ENCODE results near the gene ECHDC3. TPM values are rescaled to one million over a fixed set of nuclear protein-coding genes. Genes with fewer than 3 reads are reported as not detected.
"Not testable (repeated sequence)": the region's sequence is repeated elsewhere in the genome, so short reads cannot be mapped to it uniquely, and the experiment has no call there.

ECHDC3 gene
- total RNA-seq, 1 donor from 2014 or later, result 4.0 TPM

- Mint-ChIP-seq H3K4me1 (ENCODE audit: unreplicated experiment) (peaks cover 37% of the 10 kb centered on the region), H3K27me3 (no peaks in the 10 kb centered on the region), H3K36me3 (peaks cover 3% of the 10 kb centered on the region), H3K4me3 (no peak overlapping the region), H3K9me3 (peaks cover 4% of the 10 kb centered on the region), H3K27ac (peak overlapping the region; percentile 57)
- no peak for TF ChIP-seq CTCF (conservative IDR thresholded peaks at IDR 0.05)
- no peak for DNase-seq (ENCODE audit: extremely low spot score, unreplicated experiment)
Measured at GRCh38 chr10:11704092-11704491, 38.1 kb upstream of the ECHDC3 start.

DNA sequence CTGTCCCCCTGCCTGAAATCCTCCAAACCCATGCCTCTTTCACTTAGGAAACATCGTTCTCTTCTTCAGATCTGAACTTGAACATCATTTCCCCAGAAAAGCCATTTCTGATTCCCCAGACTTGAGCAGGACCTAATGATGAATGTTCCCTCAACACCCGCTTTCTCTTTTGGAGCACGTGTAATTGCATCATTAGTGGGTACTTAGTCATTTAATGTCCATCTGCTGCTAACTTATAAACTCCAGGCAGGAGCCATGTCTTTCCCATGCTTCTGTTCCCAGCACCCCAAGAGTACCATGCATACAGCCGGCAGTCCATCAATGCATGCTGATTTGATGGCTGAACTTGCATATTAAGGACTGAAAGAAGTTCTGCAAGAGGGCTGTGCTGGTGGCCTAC is 36.5 kb upstream of the ECHDC3 start:
- peaks cover 4% of the 10 kb centered on the region for H3K9me3 Mint-ChIP-seq
- no peak for TF ChIP-seq CTCF (conservative IDR thresholded peaks at IDR 0.05)
- H3K4me3 Mint-ChIP-seq, result no peak overlapping the region
- H3K36me3 Mint-ChIP-seq, result peaks cover 3% of the 10 kb centered on the region
- H3K27ac Mint-ChIP-seq, result no peak overlapping the region
- no peak for DNase-seq (ENCODE audit: extremely low spot score, unreplicated experiment)
- H3K4me1 Mint-ChIP-seq (ENCODE audit: unreplicated experiment), result peaks cover 30% of the 10 kb centered on the region
- H3K27me3 Mint-ChIP-seq, result no peaks in the 10 kb centered on the region

GRCh38 chr10:11706895-11707567 is 35.2 kb upstream of the ECHDC3 start:
- no peaks in the 10 kb centered on the region for H3K27me3 Mint-ChIP-seq
- peaks cover 30% of the 10 kb centered on the region for H3K4me1 Mint-ChIP-seq (ENCODE audit: unreplicated experiment)
- H3K4me3 Mint-ChIP-seq, result no peak overlapping the region
- H3K36me3 Mint-ChIP-seq, result peaks cover 3% of the 10 kb centered on the region
- no peak for DNase-seq (ENCODE audit: extremely low spot score, unreplicated experiment)
- peaks cover 4% of the 10 kb centered on the region for H3K9me3 Mint-ChIP-seq
- peak; percentile 38 for TF ChIP-seq CTCF (conservative IDR thresholded peaks at IDR 0.05)
- no peak overlapping the region for H3K27ac Mint-ChIP-seq

DNA sequence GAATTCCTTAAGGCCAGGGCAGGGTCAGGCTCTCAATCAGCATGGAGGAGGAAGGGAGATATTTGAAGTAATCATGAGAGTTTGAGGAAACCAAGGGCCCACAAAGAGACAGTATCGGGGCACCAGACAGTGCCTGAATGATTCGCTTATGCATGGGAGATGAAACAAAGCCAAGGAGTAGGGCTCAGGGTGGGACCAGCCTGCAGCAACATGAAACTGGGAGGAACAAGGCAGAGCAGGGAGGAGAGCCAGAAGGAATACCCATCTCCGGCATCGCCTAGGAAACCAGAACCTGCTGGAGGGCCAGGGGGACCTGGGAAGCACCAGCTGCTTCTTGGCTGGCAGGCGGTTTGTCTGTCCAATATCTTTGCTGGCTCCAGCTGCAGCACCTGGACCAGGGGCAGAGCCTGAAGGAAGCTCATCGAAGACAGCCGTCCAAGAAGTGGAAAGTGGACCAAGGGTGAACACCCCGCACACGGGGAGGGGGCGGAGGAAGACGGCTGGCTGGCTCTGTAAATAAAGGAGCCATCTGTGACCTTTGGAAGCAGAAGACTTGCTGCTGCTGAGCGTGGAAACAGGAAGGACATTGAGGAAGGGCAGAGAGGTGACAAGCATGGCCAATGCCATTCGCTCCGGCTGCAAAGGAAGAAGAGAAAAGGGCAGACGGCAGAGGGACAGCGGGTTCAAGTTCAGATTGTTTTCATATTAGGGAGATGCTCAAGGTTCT is 34.4 kb upstream of the ECHDC3 start:
- DNase-seq (ENCODE audit: extremely low spot score, unreplicated experiment), result no peak
- no peaks in the 10 kb centered on the region for H3K27me3 Mint-ChIP-seq
- peaks cover 3% of the 10 kb centered on the region for H3K36me3 Mint-ChIP-seq
- no peak overlapping the region for H3K27ac Mint-ChIP-seq
- peaks cover 26% of the 10 kb centered on the region for H3K4me1 Mint-ChIP-seq (ENCODE audit: unreplicated experiment)
- peaks cover 4% of the 10 kb centered on the region for H3K9me3 Mint-ChIP-seq
- H3K4me3 Mint-ChIP-seq, result no peak overlapping the region
- TF ChIP-seq CTCF (conservative IDR thresholded peaks at IDR 0.05), result no peak

DNA sequence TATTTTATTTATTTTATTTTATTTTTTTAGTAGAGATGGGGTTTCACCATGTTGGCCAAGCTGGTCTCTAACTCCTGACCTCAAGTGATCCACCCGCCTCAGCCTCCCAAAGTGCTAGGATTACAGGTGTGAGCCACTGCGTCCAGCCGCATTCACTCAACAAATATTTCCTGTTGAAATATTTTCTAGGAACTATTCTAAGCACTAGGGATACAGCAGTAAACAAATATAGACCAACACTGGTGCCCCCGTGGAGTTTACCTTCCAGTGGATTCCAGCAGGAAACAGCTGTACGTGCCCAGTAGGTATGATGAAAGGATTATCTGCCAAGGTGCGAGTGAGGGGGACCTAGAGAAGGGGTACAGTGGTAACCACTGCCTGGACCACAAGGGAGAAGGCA is 33.4 kb upstream of the ECHDC3 start:
- not testable (repeated sequence) for H3K36me3 Mint-ChIP-seq; H3K4me3 Mint-ChIP-seq; DNase-seq (ENCODE audit: extremely low spot score, unreplicated experiment); H3K27me3 Mint-ChIP-seq; H3K27ac Mint-ChIP-seq; H3K9me3 Mint-ChIP-seq
- H3K4me1 Mint-ChIP-seq (ENCODE audit: unreplicated experiment), result peaks cover 29% of the 10 kb centered on the region

DNA sequence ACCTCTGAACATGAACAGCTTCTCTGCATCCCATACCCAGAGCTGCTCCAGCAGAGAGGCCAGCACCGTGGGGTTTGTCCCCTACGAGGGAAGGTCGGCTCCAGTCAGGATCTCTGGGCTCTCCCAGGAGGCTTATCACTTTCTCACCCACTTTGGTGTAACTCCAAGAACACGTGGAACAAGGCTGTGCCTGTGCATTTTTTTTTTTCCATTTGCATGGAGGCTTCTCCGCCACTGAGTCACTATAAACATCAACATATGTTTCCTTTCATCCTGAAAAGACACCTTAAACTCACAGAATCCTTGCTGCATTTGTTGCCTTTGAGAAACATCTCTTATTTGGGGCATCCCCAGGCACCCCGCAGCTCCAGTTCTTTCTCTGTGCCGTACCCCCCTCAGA is 29.4 kb upstream of the ECHDC3 start:
- H3K4me3 Mint-ChIP-seq, result no peak overlapping the region
- no peak for DNase-seq (ENCODE audit: extremely low spot score, unreplicated experiment)
- no peak for TF ChIP-seq CTCF (conservative IDR thresholded peaks at IDR 0.05)
- peaks cover 11% of the 10 kb centered on the region for H3K4me1 Mint-ChIP-seq (ENCODE audit: unreplicated experiment)
- H3K9me3 Mint-ChIP-seq, result no peaks in the 10 kb centered on the region
- H3K27ac Mint-ChIP-seq, result peak overlapping the region; percentile 25
- no peaks in the 10 kb centered on the region for H3K36me3 Mint-ChIP-seq
- no peaks in the 10 kb centered on the region for H3K27me3 Mint-ChIP-seq

All from type B pancreatic cell (in vitro differentiated cells).